C4-2B (cell line): ENCODE data around the gene LRPAP1.
"Not testable (repeated sequence)": the region's sequence is repeated elsewhere in the genome, so short reads cannot be mapped to it uniquely, and the experiment has no call there.

Experiments used
- CTCF ChIP-seq: fragments of 450-650 bp; conservative IDR thresholded peaks from 2 replicates; pipeline ENCODE4 v1.5.1; 2017; ENCODE audit warnings: mild to moderate bottlenecking
- ZFX ChIP-seq: fragments of 450-650 bp; IDR thresholded peaks from 2 replicates; pipeline ENCODE4 v1.6.1; 2017

- TF ChIP-seq CTCF, ZFX: not testable (repeated sequence)
These were observed 24.9 kb upstream of the LRPAP1 start for GRCh38 chr4:3557088-3557492.
